ENCODE results near the gene PAX3. TPM values are rescaled to one million over a fixed set of nuclear protein-coding genes. Genes with fewer than 3 reads are reported as not detected.

The PAX3 gene
- total and polyA plus RNA-seq, 9 of the 15 experiments (the other 6 are each of a cell fraction or from before 2014, with no cell fraction given), result not detected

GRCh38 chr2:222241128-222241870, 57.5 kb downstream of the PAX3 start:
- Histone ChIP-seq H3K27ac (ENCODE audit: extremely low read depth, low read depth, low read length) (no peak overlapping the region), H3K9me1 (ENCODE audit: control insufficient read depth, insufficient read depth, low read length) (no peaks in the 10 kb centered on the region), H3K4me3 (no peak overlapping the region), H4K20me1 (replicated peaks; ENCODE audit: control insufficient read depth, insufficient read depth, low read length) (no peaks in the 10 kb centered on the region), H3K4me2 (ENCODE audit: insufficient read depth, low read length) (no peak overlapping the region), H3K36me3 (ENCODE audit: control insufficient read depth, insufficient read depth, low read length) (no peaks in the 10 kb centered on the region), H3K79me2 (ENCODE audit: control insufficient read depth, insufficient read depth, low read length) (no peaks in the 10 kb centered on the region), H3K9me3 (replicated peaks; ENCODE audit: control insufficient read depth, insufficient read depth, low read depth, low read length) (no peaks in the 10 kb centered on the region), H3K4me1 (replicated peaks in 1 of 2; ENCODE audit: control insufficient read depth in 2 of 2, insufficient read depth in 2 of 2, low read length in 2 of 2) (no peaks in the 10 kb centered on the region), H3K27me3 (ENCODE audit: control insufficient read depth in 2 of 2, insufficient read depth in 2 of 2, low read length in 2 of 2) (no peaks in the 10 kb centered on the region), H2AFZ (ENCODE audit: low read depth, low read length) (no peak overlapping the region), H3K9ac (ENCODE audit: insufficient read depth in 1 of 2, low read depth in 2 of 2, low read length in 2 of 2) (no peak overlapping the region)
- DNase-seq (ENCODE audit: extremely low read depth in 1 of 4, low spot score in 3 of 4) (no peak), ATAC-seq (no peak), FAIRE-seq (no peak)
- 1% methylated on average over 10 of the region's 10 CpGs for WGBS (ENCODE audit: insufficient coverage, low coverage, missing lambda C conversion rate)
- POLR2A ChIA-PET, result no interaction called here
- TF ChIP-seq MXD1 (CRISPR knock-in tag; IDR thresholded peaks at IDR 0.05; ENCODE audit: borderline replicate concordance, poor library complexity, severe bottlenecking) (no peak), ZNF77 (CRISPR knock-in tag; IDR thresholded peaks at IDR 0.05) (no peak), ZNF76 (CRISPR knock-in tag; IDR thresholded peaks at IDR 0.05; ENCODE audit: borderline replicate concordance) (no peak), KAT8 (IDR thresholded peaks at IDR 0.05; ENCODE audit: low read depth) (no peak), PHB (CRISPR knock-in tag; IDR thresholded peaks at IDR 0.05) (no peak), RB1 (IDR thresholded peaks at IDR 0.05; ENCODE audit: low read depth) (no peak), RNF2 (IDR thresholded peaks at IDR 0.05) (no peak)
- TF ChIP-seq, protein P1, sequence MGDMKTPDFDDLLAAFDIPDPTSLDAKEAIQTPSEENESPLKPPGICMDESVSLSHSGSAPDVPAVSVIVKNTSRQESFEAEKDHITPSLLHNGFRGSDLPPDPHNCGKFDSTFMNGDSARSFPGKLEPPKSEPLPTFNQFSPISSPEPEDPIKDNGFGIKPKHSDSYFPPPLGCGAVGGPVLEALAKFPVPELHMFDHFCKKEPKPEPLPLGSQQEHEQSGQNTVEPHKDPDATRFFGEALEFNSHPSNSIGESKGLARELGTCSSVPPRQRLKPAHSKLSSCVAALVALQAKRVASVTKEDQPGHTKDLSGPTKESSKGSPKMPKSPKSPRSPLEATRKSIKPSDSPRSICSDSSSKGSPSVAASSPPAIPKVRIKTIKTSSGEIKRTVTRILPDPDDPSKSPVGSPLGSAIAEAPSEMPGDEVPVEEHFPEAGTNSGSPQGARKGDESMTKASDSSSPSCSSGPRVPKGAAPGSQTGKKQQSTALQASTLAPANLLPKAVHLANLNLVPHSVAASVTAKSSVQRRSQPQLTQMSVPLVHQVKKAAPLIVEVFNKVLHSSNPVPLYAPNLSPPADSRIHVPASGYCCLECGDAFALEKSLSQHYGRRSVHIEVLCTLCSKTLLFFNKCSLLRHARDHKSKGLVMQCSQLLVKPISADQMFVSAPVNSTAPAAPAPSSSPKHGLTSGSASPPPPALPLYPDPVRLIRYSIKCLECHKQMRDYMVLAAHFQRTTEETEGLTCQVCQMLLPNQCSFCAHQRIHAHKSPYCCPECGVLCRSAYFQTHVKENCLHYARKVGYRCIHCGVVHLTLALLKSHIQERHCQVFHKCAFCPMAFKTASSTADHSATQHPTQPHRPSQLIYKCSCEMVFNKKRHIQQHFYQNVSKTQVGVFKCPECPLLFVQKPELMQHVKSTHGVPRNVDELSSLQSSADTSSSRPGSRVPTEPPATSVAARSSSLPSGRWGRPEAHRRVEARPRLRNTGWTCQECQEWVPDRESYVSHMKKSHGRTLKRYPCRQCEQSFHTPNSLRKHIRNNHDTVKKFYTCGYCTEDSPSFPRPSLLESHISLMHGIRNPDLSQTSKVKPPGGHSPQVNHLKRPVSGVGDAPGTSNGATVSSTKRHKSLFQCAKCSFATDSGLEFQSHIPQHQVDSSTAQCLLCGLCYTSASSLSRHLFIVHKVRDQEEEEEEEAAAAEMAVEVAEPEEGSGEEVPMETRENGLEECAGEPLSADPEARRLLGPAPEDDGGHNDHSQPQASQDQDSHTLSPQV (IDR thresholded peaks at IDR 0.05), result no peak
- intact Hi-C loops (cut with micrococcal nuclease), result no loop called here
- in situ Hi-C loops (cut with MboI), result no loop called here
- CTCF ChIA-PET (ENCODE audit: low intra/inter-chr PET ratio), result no interaction called here
- no TSS peak for BruUV-seq (replicated peaks)
